Neural cell (in vitro differentiated cells): ENCODE data around the gene ICE2.

Experiments used
- CTCF ChIP-seq: fragments of 450-650 bp; IDR thresholded peaks from 2 replicates; pipeline ENCODE4 v1.5.1; 2014; ENCODE audit warnings: antibody characterized with exemption, mild to moderate bottlenecking, moderate library complexity; ENCODE audit not compliant: poor library complexity, severe bottlenecking
- EP300 ChIP-seq: fragments of 450-650 bp; conservative IDR thresholded peaks from 2 replicates; pipeline ENCODE4 v1.6.1; 2014; ENCODE audit warnings: antibody characterized with exemption, mild to moderate bottlenecking, moderate library complexity; ENCODE audit not compliant: poor library complexity, severe bottlenecking
- EZH2 ChIP-seq: fragments of 200-600, 300-800 bp; shearing (Covaris generic), sonication (generic); IDR thresholded peaks from 2 replicates; pipeline ENCODE4 v1.6.1; 2014; ENCODE audit warnings: antibody characterized with exemption, low read length, borderline replicate concordance, mild to moderate bottlenecking; ENCODE audit not compliant: insufficient read depth, poor library complexity, severe bottlenecking
- POLR2AphosphoS5 ChIP-seq: IDR thresholded peaks from 2 replicates; pipeline ENCODE4 v1.6.1; 2012
- TAF1 ChIP-seq: IDR thresholded peaks from 2 replicates; pipeline ENCODE4 v1.6.1; 2012; ENCODE audit warnings: low read depth
- TF ChIP-seq, protein P1 (sequence below): IDR thresholded peaks from 2 replicates; pipeline ENCODE4 v1.6.1; 2012; ENCODE audit warnings: borderline replicate concordance

GRCh38 chr15:60477164-60477563 is 1.8 kb downstream of the ICE2 start:
- TF ChIP-seq CTCF (no peak), POLR2AphosphoS5 (no peak), EZH2 (no peak), TAF1 (no peak), EP300 (no peak)
- TF ChIP-seq, protein P1, sequence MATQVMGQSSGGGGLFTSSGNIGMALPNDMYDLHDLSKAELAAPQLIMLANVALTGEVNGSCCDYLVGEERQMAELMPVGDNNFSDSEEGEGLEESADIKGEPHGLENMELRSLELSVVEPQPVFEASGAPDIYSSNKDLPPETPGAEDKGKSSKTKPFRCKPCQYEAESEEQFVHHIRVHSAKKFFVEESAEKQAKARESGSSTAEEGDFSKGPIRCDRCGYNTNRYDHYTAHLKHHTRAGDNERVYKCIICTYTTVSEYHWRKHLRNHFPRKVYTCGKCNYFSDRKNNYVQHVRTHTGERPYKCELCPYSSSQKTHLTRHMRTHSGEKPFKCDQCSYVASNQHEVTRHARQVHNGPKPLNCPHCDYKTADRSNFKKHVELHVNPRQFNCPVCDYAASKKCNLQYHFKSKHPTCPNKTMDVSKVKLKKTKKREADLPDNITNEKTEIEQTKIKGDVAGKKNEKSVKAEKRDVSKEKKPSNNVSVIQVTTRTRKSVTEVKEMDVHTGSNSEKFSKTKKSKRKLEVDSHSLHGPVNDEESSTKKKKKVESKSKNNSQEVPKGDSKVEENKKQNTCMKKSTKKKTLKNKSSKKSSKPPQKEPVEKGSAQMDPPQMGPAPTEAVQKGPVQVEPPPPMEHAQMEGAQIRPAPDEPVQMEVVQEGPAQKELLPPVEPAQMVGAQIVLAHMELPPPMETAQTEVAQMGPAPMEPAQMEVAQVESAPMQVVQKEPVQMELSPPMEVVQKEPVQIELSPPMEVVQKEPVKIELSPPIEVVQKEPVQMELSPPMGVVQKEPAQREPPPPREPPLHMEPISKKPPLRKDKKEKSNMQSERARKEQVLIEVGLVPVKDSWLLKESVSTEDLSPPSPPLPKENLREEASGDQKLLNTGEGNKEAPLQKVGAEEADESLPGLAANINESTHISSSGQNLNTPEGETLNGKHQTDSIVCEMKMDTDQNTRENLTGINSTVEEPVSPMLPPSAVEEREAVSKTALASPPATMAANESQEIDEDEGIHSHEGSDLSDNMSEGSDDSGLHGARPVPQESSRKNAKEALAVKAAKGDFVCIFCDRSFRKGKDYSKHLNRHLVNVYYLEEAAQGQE = no peak
